Measurements from ENCODE around the gene DNAJC3. TPM values are rescaled to one million over a fixed set of nuclear protein-coding genes. Genes with fewer than 3 reads are reported as not detected.
A peak's percentile ranks its signal among the peaks of the same experiment; 100 is the strongest.
"Not testable (repeated sequence)": the region's sequence is repeated elsewhere in the genome, so short reads cannot be mapped to it uniquely, and the experiment has no call there.

The DNAJC3 gene
- total RNA-seq, 1 experiment from 2014 or later, result 113 TPM

DNA sequence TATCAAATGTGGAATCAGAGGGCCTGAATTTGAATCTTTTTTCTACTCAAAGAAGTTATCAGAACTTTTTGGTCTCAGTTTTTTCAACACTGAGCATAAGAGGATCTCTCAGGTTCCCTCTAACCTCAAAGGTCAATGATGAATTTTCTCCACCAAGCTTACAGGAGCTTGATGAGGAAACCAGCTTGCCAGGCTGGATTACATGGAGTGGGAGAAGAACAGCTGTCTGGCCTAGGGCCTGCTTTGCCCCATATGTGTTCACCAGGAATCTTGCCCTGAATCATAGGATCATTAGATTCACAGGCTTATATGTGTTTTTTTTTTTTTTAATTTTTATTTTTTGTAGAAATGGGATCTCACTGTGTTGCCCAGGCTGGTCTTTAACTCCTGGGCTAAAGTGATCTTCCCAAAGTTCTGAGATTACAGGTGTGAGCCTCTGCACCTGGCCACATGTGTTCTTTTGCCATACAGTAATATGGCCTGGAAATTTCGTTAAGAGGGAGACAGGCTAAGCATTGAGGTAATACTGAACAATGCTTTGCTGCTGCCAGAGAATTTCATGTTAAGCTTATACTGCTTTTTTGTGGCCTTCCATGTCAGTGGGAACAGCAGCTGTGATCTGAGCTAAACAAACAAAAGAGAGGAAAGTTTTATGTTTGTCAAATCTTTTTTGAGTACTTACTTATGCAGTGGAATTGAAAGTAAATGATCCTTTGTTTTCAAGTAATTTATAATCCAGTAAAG lies 110.6 kb downstream of the DNAJC3 start:
- no peaks in the 10 kb centered on the region for H3K27me3 Mint-ChIP-seq (ENCODE audit: insufficient read depth, unreplicated experiment)
- BruUV-seq (replicated peaks), result no TSS peak
- H3K36me3 Mint-ChIP-seq (ENCODE audit: insufficient read depth, unreplicated experiment), result peaks cover 58% of the 10 kb centered on the region
- H3K9me3 Mint-ChIP-seq (ENCODE audit: unreplicated experiment), result peaks cover 2% of the 10 kb centered on the region
- CTCF ChIA-PET, result interaction anchor here (0.6 to 3.5 kb wide), 5 partner anchors 46 to 205 kb away, joined by 3 to 22 read pairs (median 4); no protein-coding TSS in a partner anchor
- intact Hi-C loops (cut with micrococcal nuclease), result no loop called here
- DNase-seq (ENCODE audit: unreplicated experiment), result peak; percentile 12
- POLR2A ChIA-PET, result interaction anchor here (0.6 to 3.2 kb wide), 3 partner anchors 84 to 404 kb away, joined by 3 to 10 read pairs (median 3); partner anchors contain the start of gene DNAJC3
- no peak overlapping the region for H3K4me3 Mint-ChIP-seq (ENCODE audit: unreplicated experiment)
- TF ChIP-seq, protein P1, sequence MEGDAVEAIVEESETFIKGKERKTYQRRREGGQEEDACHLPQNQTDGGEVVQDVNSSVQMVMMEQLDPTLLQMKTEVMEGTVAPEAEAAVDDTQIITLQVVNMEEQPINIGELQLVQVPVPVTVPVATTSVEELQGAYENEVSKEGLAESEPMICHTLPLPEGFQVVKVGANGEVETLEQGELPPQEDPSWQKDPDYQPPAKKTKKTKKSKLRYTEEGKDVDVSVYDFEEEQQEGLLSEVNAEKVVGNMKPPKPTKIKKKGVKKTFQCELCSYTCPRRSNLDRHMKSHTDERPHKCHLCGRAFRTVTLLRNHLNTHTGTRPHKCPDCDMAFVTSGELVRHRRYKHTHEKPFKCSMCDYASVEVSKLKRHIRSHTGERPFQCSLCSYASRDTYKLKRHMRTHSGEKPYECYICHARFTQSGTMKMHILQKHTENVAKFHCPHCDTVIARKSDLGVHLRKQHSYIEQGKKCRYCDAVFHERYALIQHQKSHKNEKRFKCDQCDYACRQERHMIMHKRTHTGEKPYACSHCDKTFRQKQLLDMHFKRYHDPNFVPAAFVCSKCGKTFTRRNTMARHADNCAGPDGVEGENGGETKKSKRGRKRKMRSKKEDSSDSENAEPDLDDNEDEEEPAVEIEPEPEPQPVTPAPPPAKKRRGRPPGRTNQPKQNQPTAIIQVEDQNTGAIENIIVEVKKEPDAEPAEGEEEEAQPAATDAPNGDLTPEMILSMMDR (IDR thresholded peaks at IDR 0.05; ENCODE audit: unreplicated experiment), result no peak
- peak overlapping the region; percentile 37 for H3K27ac Mint-ChIP-seq (ENCODE audit: low read depth, unreplicated experiment)
- H3K4me1 Mint-ChIP-seq (ENCODE audit: insufficient read depth, unreplicated experiment), result peaks cover 20% of the 10 kb centered on the region

DNA sequence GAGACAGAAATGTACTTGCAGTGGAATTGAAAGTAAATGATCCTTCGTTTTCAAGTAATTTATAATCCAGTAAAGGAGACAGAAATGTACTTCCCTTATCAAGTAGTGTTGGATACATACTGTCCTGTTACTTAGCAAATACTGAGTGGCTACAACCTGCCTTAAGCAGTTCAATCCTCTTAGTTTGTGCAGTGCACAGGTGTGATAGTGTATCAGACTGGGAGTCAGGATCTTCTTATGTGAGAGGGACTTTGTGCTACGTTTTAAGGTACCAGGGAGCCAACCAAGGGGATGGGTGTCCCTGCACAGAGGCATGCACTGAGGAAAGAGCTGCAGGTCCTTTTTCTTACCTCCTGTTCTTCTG lies 111.1 kb downstream of the DNAJC3 start:
- Mint-ChIP-seq H3K36me3 (ENCODE audit: insufficient read depth, unreplicated experiment) (peaks cover 58% of the 10 kb centered on the region), H3K27me3 (ENCODE audit: insufficient read depth, unreplicated experiment) (no peaks in the 10 kb centered on the region), H3K4me3 (ENCODE audit: unreplicated experiment) (no peak overlapping the region), H3K27ac (ENCODE audit: low read depth, unreplicated experiment) (no peak overlapping the region), H3K9me3 (ENCODE audit: unreplicated experiment) (no peaks in the 10 kb centered on the region), H3K4me1 (ENCODE audit: insufficient read depth, unreplicated experiment) (peaks cover 20% of the 10 kb centered on the region)
- CTCF ChIA-PET, result interaction anchor here (0.9 kb wide), 1 partner anchor 74 kb away, joined by 3 read pairs; no protein-coding TSS in a partner anchor
- POLR2A ChIA-PET, result interaction anchor here (1.0 to 3.2 kb wide), 2 partner anchors 85 to 111 kb away, joined by 3 to 10 read pairs; partner anchors contain the start of gene DNAJC3
- intact Hi-C loops (cut with micrococcal nuclease), result no loop called here
- TF ChIP-seq, protein P1 (IDR thresholded peaks at IDR 0.05; ENCODE audit: unreplicated experiment), result no peak
- no peak for DNase-seq (ENCODE audit: unreplicated experiment)
- BruUV-seq (replicated peaks), result no TSS peak

DNA sequence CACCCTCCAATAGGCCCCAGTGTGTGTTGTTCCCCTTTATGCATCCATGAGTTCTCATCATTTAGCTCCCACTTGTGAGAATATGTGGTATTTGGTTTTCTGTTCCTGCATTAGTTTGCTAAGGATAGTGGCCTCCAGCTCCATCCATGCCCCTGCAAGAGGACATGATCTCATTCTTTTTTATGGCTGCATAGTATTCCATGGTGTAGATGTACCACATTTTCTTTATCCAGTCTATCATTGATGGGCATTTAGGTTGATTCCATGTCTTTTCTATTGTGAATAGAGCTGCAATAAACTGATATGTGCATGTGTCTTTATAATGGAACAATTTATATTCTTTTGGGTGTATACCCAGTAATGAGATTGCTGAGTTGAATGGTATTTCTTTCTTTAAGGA lies 112.4 kb downstream of the DNAJC3 start:
- H3K27me3 Mint-ChIP-seq (ENCODE audit: insufficient read depth, unreplicated experiment); H3K27ac Mint-ChIP-seq (ENCODE audit: low read depth, unreplicated experiment); H3K4me3 Mint-ChIP-seq (ENCODE audit: unreplicated experiment); BruUV-seq (replicated peaks); DNase-seq (ENCODE audit: unreplicated experiment); H3K9me3 Mint-ChIP-seq (ENCODE audit: unreplicated experiment); intact Hi-C loops (cut with micrococcal nuclease): not testable (repeated sequence)
- Mint-ChIP-seq H3K4me1 (ENCODE audit: insufficient read depth, unreplicated experiment) (peaks cover 10% of the 10 kb centered on the region), H3K36me3 (ENCODE audit: insufficient read depth, unreplicated experiment) (peaks cover 69% of the 10 kb centered on the region)
- CTCF ChIA-PET, result interaction anchor here (0.6 to 3.8 kb wide), 5 partner anchors 28 to 486 kb away, joined by 3 to 19 read pairs (median 4); no protein-coding TSS in a partner anchor
- POLR2A ChIA-PET, result interaction anchor here (1.0 to 3.2 kb wide), 2 partner anchors 9 to 113 kb away, joined by 3 to 10 read pairs; partner anchors contain the start of gene DNAJC3

DNA sequence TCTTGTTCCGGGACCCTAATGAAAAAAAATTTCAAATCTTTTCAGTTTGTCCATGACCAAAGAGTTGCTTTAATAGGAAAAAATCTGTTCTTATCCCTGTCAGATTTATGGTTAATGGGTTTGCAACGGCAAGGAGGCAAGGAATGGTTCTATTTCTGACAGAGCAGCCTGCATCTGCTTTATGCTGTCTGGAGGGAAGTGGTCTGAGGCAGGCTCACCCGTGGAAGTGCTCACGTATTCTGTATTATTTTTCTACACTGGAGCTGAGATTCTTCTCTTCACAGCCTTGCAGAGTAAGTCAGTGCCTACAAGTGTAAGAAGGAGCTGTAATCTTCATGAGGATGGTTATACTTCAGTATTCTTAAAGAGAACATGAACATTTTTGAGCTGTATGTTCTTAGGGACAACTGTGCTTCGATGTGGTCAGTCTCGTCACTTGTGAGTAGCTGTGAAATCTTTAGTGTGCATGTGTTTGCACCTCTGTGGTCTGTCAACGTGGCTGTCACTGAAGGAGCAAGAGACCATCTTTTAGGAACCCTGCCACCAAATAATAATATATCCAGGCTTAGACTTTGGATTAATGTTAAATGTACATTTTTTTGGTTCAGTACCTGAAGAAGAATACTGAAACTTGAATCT lies 114.3 kb downstream of the DNAJC3 start:
- Mint-ChIP-seq H3K36me3 (ENCODE audit: insufficient read depth, unreplicated experiment) (peaks cover 84% of the 10 kb centered on the region), H3K27ac (ENCODE audit: low read depth, unreplicated experiment) (no peak overlapping the region), H3K4me1 (ENCODE audit: insufficient read depth, unreplicated experiment) (no peaks in the 10 kb centered on the region), H3K4me3 (ENCODE audit: unreplicated experiment) (no peak overlapping the region), H3K27me3 (ENCODE audit: insufficient read depth, unreplicated experiment) (no peaks in the 10 kb centered on the region), H3K9me3 (ENCODE audit: unreplicated experiment) (no peaks in the 10 kb centered on the region)
- TF ChIP-seq, protein P1 (IDR thresholded peaks at IDR 0.05; ENCODE audit: unreplicated experiment), result no peak
- no peak for DNase-seq (ENCODE audit: unreplicated experiment)
- POLR2A ChIA-PET, result interaction anchor here (0.6 to 1.1 kb wide), 3 partner anchors 9 to 351 kb away, joined by 3 to 4 read pairs (median 3); partner anchors contain the start of gene DNAJC3
- intact Hi-C loops (cut with micrococcal nuclease), result no loop called here
- CTCF ChIA-PET, result interaction anchor here (1.2 to 3.8 kb wide), 5 partner anchors 29 to 255 kb away, joined by 3 to 19 read pairs (median 4); no protein-coding TSS in a partner anchor
- BruUV-seq (replicated peaks), result no TSS peak
